HL-60 (cell line): Measurements from ENCODE around the gene PRKAG2.

Experiments used
- POLR2AphosphoS5 ChIP-seq: IDR thresholded peaks from 2 replicates; pipeline ENCODE4 v1.6.1; 2012; ENCODE audit warnings: low read depth
- SPI1 ChIP-seq: IDR thresholded peaks from 2 replicates; pipeline ENCODE4 v1.6.1; 2012; ENCODE audit warnings: low read depth, mild to moderate bottlenecking, borderline replicate concordance
- TF ChIP-seq, protein P1 (sequence below): IDR thresholded peaks from one replicate; pipeline ENCODE4 v1.5.1; 2011; ENCODE audit warnings: low read length, control low read depth, inconsistent platforms; ENCODE audit not compliant: insufficient read depth
- TF ChIP-seq, protein P2 (sequence below): IDR thresholded peaks from 2 replicates; pipeline ENCODE4 v1.6.1; 2012; ENCODE audit warnings: low read depth; ENCODE audit not compliant: insufficient replicate concordance

GRCh38 chr7:151586531-151587260, 290.2 kb downstream of the PRKAG2 start:
- TF ChIP-seq, protein P1, sequence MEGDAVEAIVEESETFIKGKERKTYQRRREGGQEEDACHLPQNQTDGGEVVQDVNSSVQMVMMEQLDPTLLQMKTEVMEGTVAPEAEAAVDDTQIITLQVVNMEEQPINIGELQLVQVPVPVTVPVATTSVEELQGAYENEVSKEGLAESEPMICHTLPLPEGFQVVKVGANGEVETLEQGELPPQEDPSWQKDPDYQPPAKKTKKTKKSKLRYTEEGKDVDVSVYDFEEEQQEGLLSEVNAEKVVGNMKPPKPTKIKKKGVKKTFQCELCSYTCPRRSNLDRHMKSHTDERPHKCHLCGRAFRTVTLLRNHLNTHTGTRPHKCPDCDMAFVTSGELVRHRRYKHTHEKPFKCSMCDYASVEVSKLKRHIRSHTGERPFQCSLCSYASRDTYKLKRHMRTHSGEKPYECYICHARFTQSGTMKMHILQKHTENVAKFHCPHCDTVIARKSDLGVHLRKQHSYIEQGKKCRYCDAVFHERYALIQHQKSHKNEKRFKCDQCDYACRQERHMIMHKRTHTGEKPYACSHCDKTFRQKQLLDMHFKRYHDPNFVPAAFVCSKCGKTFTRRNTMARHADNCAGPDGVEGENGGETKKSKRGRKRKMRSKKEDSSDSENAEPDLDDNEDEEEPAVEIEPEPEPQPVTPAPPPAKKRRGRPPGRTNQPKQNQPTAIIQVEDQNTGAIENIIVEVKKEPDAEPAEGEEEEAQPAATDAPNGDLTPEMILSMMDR, result no peak
- TF ChIP-seq, protein P2, sequence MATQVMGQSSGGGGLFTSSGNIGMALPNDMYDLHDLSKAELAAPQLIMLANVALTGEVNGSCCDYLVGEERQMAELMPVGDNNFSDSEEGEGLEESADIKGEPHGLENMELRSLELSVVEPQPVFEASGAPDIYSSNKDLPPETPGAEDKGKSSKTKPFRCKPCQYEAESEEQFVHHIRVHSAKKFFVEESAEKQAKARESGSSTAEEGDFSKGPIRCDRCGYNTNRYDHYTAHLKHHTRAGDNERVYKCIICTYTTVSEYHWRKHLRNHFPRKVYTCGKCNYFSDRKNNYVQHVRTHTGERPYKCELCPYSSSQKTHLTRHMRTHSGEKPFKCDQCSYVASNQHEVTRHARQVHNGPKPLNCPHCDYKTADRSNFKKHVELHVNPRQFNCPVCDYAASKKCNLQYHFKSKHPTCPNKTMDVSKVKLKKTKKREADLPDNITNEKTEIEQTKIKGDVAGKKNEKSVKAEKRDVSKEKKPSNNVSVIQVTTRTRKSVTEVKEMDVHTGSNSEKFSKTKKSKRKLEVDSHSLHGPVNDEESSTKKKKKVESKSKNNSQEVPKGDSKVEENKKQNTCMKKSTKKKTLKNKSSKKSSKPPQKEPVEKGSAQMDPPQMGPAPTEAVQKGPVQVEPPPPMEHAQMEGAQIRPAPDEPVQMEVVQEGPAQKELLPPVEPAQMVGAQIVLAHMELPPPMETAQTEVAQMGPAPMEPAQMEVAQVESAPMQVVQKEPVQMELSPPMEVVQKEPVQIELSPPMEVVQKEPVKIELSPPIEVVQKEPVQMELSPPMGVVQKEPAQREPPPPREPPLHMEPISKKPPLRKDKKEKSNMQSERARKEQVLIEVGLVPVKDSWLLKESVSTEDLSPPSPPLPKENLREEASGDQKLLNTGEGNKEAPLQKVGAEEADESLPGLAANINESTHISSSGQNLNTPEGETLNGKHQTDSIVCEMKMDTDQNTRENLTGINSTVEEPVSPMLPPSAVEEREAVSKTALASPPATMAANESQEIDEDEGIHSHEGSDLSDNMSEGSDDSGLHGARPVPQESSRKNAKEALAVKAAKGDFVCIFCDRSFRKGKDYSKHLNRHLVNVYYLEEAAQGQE, result no peak
- no peak for TF ChIP-seq POLR2AphosphoS5
- no peak for TF ChIP-seq SPI1
